ENCODE data around the gene TCF12.

Gene TCF12

GRCh38 chr15:57048930-57049549, 130.6 kb downstream of the TCF12 start:
- no peak for DNase-seq (ENCODE audit: low spot score)

DNA sequence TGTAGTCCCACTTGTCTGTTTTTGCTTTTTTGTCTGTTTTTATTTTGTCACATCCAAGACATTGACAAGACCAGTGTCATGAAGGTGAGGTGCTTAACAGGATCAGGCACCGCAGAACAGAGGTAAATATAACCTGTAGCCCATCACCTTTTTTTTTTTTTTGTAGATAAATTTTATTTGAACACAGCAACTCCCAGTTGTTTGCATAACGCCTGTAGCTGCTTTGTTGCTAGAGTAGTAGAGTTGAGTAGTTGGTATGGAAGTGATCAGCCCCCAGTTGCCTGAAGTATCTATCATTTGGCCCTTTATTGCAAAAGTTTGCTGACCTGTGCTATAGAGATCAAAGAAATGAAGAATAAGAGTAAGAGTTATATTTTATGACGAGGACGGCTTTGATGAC, 135.0 kb downstream of the TCF12 start:
- DNase-seq (ENCODE audit: low spot score) = no peak

- DNase-seq (ENCODE audit: low spot score) = no peak
Measured at GRCh38 chr15:57054204-57054750, 135.8 kb downstream of the TCF12 start.

DNA sequence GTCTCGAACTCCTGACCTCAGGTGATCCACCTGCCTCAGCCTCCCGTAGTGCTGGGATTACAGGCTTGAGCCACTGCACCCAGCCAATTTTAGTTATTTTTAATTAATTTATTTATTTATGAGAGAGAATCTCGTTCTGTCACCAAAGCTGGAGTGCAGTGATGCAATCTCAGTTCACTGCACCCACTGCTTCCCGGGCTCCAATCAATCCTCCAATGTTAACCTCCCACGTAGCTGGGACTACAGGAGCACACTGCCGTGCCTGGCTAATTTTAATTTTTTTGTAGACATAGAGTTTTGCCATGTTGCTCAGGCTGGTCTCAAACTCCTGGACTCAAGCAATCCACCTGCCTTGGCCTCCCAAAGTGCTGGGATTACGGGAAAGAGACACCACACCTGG, 137.9 kb downstream of the TCF12 start:
- DNase-seq (ENCODE audit: low spot score) = no peak

GRCh38 chr15:57057134-57057930, 138.9 kb downstream of the TCF12 start:
- no peak for DNase-seq (ENCODE audit: low spot score)

DNA sequence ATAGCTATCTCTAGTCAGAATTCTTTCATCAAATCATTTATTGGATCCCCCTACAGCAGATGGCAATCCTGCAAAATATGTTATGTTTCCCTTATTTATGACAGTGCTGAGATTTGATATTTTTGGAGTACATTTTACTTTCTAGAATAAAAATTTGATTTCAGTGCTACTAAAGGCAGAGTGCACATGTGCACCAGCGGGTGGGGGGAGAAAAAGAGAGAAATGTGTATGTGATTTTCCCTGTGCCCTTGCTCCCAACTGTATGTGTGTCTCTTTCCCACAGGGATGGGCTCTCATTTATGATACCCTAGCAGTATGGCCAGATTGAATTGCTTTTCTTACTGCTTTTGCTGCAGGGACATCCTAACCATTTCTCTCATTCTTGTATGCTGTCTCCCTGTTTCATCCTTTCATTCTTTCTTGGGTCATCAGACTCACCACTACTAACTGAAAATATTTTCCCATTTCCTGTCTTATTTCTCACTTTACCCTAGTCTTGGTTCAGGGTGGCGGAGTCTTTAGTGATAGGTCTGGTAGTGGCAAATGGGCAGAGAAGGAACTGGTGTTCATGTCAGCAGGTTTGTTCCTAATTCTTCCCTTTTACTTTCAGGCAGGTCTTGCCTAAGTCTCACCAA, 140.7 kb downstream of the TCF12 start:
- DNase-seq (ENCODE audit: low spot score) = no peak

DNA sequence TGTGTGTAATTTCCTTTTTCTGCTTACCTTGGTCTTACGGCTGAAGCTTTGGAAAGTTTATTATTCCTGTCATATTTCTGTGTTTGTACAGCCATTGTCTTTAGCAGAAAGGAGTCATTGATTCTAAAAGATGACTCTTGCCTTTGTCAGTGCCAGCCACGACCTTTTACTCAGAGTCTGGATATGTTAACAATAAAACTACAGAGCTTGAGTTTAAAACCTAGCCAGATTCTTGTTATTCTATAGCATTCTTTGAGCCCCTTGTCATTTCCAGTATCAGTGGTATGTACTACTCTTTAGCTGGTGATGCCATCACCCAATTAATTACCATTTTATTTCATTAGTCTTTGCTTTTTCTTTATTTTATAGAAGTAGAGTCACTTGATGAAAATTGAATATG, 142.4 kb downstream of the TCF12 start:
- DNase-seq (ENCODE audit: low spot score) = peak; percentile 25

GRCh38 chr15:57061281-57061680, 142.8 kb downstream of the TCF12 start:
- DNase-seq (ENCODE audit: low spot score) = no peak

DNA sequence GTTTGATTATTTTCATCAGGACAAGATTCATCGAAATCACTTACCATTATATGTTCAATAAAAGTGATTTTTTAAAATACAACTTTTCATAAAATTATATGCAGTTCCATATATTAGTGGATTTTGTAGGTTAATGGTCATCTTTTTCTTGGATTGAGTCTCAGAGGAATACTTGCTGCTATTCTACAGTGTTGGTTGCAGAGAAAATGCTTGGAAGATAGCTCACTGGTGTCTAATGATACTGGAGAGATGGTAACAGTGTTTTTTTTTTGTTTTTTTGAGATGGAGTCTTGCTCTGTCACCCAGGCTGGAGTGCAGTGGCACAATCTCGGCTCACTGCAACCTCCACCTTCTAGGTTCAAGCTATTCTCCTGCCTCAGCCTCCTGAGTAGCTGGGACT, 143.3 kb downstream of the TCF12 start:
- DNase-seq (ENCODE audit: low spot score) = no peak

GRCh38 chr15:57064033-57064432, 145.6 kb downstream of the TCF12 start:
- no peak for DNase-seq (ENCODE audit: low spot score)

DNA sequence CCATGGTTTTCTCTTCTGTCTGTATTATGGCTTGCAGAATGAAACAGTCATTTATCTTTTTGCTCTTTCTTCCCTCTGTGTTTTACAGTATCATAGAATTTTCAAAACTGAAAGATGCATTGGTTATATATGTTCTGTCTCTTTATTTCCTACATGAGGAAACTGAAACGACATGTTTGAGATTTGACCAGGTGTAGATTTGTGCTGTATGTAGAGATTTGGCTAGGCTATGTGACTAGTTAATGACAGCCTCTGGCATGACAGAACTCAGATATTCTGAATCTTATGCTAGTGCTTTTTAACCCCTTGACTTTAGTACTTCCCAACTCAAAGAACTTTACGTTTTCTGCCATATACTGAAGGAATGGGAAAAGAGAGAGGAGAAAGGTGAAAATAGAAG, 151.0 kb downstream of the TCF12 start:
- DNase-seq (ENCODE audit: low spot score) = no peak

- no peak for DNase-seq (ENCODE audit: low spot score)
Measured at GRCh38 chr15:57070674-57071073, 152.2 kb downstream of the TCF12 start.

GRCh38 chr15:57079446-57079845, 161.0 kb downstream of the TCF12 start:
- no peak for DNase-seq (ENCODE audit: low spot score)

DNA sequence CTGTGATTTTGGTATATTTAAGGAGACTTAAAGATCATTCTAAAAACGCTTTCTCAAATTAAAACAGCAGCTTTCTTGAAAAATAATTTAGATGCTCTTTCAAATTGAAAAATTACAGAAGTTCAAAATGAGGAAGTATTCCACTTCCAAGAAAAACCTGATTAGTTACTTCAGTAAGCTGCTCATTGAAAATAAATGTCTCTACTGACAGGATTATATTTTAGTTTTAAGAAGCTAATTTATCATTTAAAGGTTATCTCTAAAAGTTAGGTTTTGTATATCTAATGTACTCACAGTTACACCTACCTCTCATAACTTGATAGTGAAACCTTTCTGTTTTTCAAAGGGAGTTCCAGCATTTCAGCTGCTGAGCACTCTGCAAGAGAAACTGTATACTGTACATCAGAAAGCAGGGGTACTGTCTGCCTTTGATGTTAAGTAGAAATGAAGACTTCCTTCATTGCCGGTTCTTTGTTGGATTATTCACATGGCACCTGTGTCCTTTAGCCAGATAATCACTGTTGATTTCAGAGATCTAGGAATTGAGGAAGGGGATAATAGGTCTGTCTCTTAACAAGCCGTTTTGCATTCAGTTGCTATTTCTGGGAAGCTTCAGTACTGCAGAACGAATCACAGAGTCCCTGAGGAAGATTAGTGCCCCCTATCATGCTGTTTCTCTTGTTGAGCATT, 161.6 kb downstream of the TCF12 start:
- DNase-seq (ENCODE audit: low spot score) = no peak

GRCh38 chr15:57082054-57082728, 163.7 kb downstream of the TCF12 start:
- no peak for DNase-seq (ENCODE audit: low spot score)

DNA sequence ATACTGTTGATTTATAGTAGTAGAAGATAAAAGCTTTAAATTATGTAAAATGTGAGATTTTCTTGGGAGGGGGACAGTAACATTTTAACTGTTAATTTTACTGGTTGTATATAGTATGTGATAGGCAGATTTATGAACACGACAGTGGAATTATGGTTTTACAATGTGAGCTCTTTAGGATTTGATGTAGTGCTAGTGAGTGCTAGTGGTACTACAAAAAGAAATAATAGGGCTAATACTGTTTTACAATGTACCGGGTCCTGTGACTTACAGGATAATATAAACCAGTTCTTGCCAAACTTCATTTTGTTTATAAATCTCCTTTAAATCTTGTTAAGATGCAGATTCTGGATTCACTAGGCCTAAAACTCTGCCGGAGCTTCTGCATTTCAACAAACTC, 165.7 kb downstream of the TCF12 start:
- DNase-seq (ENCODE audit: low spot score) = no peak

GRCh38 chr15:57085267-57085666, 166.8 kb downstream of the TCF12 start:
- DNase-seq (ENCODE audit: low spot score) = no peak

GRCh38 chr15:57086857-57087427, 168.5 kb downstream of the TCF12 start:
- no peak for DNase-seq (ENCODE audit: low spot score)

DNA sequence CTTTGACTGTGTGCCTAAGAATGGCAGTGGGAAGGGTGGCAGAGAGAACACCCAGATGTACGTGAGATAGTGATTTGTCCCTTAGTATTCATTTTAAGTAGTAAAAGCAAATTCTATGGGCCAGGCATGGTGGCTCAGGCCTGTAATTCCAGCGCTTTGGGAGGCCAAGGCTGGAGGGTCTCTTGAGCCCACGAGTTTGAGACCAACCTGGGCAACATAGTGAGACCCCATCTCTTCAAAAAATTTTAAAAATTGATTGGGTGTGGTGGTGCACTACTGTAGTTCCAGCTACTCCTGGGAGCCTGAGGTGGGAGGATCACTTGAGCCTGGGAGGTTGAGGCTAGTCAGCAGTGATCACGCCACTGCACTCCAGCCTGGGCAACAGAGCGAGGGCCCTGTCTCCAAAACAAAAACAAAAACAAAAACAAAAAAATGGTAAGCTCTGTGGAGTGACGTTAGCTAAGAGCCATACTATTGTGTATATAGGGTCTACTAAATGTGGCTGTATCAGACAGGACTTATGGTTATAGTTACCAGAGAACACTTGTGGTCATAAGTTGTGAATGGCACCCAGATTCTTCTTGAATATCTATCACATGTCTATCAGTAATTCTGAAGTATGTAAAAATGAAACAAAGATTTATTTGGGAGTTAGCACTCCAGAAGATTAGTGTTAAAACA, 171.5 kb downstream of the TCF12 start:
- no peak for DNase-seq (ENCODE audit: low spot score)

DNA sequence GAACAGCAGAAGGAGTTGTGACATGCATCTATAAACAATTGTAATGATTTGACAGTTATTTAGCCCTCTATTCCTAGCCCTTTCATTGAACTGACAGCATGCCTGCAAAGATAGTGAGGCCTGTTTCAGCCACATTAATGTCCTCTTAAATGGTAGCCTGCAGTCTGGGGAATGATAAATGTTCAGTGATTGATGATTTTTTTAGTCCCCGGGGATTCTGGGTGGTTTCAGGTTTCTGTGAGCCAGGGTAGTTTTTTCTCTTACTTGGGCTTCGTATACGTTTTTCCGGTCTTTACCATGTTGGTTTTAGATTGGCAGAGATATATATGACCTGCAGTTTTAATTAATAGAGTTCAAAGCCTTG, 172.0 kb downstream of the TCF12 start:
- no peak for DNase-seq (ENCODE audit: low spot score)

DNA sequence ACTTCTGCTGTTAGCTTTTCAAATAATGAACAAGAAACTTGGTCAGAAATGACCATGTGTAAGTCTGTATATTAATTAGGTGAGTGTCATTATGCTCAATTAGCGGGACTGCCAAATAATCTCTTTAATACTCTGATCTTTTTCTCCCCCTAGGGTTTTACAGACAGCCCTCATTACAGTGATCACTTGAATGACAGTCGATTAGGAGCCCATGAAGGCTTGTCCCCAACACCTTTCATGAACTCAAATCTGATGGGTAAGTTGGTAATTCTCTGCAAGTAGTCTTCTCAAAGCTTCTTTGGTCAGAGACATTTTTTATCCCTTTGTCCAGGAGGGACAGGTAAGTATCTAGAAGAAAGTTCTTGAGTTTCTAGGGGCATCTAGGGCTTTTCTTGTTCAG, 173.2 kb downstream of the TCF12 start:
- DNase-seq (ENCODE audit: low spot score) = no peak
